ENCODE data around the gene LRGUK.
"Not testable (repeated sequence)": the region's sequence is repeated elsewhere in the genome, so short reads cannot be mapped to it uniquely, and the experiment has no call there.

Gene LRGUK

DNA sequence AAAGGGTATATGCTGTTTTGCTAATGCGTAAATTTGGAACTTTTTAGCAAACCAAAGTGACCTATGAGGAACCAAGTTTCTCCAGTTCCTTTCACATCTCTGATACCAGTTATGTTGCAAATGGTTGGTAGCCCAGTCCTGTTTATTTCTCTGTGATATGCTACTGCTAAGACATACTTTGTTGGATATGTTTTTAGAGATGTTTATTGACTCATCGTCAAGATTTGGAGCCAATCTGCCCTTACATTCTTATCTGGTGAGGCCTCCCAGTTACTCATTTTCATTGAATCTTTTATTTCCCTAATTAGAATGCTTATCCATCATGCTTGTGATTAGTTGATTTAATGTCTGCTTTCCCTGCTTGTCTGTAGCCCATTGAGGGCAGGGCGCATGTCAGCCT is 58.9 kb downstream of the LRGUK start:
- DNase-seq (ENCODE audit: low read depth): no peak

DNA sequence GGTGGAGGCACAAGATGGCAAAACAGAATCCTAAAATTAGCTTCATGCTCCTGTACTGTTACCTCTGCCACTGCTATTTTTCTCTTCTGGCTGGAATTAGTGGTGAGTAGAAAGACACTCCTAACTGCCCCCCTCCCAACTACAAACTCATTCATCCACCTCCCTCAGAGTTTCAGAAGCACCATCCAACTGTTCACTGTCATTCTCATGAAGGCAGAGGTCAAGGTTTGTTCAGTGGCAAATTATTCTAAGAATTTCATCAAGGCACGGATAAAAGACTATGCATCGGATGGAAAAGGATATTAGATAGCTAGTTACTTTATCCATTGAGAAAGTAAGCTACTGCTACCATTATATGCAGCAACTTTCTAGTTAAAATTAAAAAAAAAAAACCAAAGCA is 59.7 kb downstream of the LRGUK start:
- DNase-seq (ENCODE audit: low read depth): no peak

DNA sequence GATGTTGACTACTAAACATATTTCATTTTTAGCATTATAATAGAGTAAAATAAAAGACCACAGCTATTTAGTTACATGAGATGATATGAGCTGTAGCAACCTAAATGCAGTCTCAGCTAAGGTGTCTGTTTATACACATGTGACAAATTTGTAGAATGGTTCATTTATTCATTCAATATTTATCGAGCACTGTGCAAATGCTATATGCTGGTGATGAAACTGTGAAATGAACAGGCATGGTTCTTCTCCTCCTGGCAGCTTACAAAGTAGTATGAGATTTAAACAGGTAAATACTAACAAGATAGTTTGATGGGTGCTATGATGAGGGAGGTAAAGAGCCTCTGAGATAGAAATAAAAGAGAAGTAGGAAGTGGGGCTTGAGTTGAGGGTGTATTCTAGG is 60.8 kb downstream of the LRGUK start:
- no peak for DNase-seq (ENCODE audit: low read depth)

DNA sequence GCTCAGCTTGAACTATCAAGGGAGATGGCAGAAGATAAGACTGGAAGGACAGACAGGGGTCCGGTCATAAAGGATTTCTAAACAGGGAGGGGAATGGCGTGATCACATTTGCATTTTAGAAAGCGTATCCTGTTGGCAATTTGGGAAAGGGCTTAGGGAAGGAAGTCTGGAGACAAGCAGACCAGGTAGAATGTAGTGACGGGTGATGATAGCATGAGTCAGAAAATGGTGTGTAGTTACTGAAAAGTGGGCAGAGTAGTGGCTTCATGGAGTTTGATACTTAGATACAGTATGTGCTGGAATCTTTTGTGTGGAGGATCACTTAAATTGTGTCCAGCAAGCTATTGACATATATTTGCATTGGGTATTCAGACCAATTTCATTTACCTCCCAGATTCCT is 61.2 kb downstream of the LRGUK start:
- DNase-seq (ENCODE audit: low read depth): no peak

DNA sequence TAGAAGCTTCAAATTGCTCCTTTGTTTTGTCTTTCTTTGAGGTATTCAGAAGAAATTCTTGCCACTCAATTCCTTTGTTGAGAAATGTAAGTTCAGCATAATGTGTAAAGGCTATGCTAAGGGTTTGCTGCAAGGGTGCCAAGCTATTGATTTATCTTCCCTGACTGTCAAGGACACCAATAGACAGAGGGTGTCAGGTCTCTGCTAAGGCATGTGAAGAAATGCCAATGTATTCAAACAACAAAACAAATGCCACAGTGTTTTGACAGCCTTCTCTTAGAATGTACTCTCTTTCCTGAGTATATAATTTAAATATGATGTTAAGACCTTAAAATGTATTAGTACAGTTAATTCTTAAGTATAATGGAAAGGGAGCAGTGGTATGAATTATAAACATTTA is 62.4 kb downstream of the LRGUK start:
- DNase-seq (ENCODE audit: low read depth): no peak

DNA sequence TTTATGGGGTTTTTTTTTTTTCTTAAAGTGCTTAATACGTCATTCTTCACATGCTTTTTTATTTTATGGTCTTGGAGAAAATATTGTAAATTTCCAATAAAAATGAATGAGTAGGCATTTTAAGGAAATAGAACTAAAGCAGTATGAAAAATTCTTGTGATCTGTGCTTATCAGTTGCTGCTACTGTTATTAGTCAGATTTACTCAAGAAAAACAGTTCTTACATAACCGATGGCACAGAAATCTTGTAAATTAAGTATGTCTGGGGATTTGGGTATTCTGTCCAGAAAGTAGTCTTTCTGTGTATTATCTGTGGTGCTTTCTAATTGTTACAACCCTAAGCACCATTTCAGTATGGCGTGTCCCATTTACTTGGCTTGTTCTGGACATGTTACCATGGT is 64.7 kb downstream of the LRGUK start:
- no peak for DNase-seq (ENCODE audit: low read depth)

DNA sequence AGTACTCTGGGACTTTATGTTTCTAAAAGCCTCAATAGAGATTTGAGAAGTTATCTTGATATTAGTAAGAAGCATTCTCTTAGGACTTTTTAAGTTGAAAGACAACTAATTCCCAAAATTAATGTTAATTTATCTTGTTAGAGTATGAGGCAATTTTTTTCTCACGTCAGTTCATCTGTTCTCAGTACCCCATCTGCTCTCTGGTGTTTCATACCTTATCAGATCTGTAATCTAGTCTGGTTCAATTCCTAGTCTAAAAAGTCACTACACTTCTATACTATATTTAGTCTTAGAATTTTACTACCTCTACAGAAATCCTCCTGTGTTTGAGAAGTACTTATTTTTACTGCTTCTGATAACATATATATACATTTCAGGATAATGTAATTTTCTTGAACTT is 66.1 kb downstream of the LRGUK start:
- no peak for DNase-seq (ENCODE audit: low read depth)

DNA sequence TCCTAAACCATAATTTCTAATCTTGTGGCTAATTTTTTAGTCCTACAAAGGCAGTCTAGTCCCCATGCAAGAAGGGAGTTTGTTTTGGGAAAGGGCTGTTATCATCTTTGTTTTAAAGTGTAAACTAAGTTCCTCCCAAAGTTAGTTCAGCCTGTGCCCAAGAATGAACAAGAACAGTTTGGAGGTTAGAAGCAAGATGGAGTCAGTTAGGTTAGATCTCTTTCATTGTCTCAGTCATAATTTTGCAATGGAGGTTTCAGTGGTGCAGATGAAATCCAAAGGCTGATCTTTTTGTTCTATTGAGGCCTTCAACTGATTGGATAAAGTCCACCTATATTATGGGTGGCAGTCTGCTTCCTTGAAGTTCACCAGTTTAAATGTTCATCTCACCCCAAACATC is 68.1 kb downstream of the LRGUK start:
- DNase-seq (ENCODE audit: low read depth): no peak

DNA sequence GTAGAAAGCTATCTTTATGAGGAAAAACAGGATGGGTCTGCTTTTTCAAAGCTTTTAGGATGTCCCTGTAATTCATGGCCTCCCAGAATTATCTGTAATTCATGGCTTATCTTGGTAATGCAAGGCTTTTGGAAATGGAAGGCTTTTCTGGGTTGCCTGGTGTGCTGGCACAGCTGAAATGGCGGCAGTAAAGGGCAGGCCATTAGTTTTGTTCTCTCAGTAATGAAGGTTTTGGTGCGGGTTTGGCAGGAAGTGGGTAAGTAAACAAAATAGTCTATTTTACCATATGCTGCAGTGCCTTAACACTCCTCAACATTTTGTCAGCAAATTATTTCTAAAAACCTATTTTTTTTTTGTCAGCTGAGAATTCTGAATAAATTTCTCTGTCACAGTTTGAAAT is 69.3 kb downstream of the LRGUK start:
- no peak for DNase-seq (ENCODE audit: low read depth)

DNA sequence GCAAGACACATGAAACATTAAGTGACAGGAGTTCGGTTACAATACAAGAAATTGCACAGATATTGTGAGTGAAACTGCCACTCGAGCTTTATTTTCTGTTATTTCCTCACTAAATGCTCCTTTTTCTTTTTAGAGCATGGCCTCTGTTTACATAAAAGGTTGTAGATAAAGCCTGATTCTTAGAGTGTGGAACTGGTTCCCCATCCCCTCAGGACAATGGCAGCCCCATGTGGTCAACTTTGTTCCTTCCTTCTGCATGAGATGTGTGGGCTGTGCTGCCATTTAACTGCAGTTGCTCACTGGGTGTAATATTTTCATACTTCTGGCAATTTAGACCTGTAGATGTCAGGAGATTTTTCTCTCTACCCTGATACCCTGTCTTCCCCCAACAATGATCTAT is 70.2 kb downstream of the LRGUK start:
- DNase-seq (ENCODE audit: low read depth): no peak

DNA sequence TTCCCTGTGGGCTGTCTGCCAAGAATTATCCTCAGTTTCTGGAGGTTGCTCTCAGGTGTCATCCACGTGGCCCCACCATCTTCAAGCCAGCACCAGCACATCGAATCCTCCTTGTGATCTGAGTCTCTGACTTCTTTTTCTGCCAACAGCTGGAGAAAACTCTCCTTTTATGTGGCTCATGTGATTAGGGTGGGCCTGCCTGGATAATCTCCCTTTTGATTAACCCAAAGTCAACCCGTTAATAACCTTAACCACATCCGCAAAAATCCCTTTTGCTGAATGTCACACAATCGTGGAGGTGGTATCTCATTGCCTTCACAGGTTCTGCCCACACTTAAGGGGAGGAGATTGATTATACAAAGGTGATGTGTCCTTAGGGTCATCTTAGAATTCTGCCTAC is 73.8 kb downstream of the LRGUK start:
- DNase-seq (ENCODE audit: low read depth): no peak

DNA sequence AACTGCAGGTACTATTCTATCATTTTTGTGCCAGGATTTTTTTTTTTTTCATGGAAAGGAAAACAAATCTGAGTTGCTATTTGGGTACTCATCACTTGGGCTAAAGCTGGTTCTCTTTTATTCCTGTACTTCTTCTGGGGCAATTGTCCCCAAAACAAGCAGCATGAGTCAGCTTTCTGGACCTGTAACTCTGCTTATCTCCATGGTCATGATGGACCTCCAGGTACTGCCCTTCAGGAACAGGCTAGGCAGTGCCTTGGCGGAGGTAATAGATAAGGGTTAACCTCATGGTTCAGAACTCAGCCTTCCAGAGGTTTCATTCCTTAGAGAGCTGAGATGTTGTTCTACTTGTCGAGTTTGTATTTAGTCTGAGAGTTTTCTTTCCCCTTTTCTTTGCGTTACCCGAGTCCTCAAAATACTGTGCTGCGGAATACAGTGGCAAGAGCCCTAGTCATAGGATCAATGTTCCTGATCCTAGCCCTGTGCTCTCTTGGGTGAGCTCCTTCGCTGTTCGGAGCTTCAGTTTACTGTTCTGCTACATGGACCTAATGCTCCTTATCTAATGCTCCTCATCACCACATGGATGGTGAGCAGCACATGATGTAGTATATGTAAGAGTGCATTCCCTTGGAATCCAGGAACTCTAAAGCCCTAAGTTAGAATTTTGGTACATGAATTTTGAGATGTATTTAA is 74.6 kb downstream of the LRGUK start:
- no peak for DNase-seq (ENCODE audit: low read depth)

DNA sequence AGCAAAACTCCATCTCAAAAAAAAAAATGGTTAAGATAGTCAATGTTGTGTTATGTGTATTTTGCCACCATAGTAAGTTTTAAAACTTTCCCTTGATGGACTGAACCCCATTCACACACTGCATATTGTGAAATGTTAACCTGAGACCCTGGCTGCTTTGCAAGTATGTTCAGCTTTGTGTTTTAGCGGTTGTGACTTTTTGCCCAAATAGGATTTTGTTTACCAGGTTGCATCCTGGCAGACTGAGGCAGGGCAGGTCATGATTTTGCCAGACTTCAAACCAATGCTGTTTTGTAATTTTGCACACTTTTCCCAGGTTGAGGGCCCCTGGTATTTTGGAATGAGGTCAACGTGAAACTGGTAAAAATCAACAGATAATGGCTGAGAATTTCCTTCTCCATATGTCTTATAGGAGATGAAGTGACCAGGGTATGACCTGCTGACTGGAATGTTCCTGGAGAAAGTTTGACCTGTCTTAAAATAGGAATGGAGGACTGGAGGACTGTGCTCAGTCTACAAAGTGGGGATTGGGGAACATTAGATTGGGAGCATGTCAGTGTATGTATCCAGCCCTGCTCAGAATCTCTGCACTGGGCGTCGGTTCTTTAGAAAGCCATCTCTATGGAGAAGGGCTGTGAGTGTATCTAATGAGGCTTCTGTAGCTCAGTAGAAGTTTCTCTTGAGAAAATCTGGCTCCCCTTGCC is 76.2 kb downstream of the LRGUK start:
- DNase-seq (ENCODE audit: low read depth): no peak

DNA sequence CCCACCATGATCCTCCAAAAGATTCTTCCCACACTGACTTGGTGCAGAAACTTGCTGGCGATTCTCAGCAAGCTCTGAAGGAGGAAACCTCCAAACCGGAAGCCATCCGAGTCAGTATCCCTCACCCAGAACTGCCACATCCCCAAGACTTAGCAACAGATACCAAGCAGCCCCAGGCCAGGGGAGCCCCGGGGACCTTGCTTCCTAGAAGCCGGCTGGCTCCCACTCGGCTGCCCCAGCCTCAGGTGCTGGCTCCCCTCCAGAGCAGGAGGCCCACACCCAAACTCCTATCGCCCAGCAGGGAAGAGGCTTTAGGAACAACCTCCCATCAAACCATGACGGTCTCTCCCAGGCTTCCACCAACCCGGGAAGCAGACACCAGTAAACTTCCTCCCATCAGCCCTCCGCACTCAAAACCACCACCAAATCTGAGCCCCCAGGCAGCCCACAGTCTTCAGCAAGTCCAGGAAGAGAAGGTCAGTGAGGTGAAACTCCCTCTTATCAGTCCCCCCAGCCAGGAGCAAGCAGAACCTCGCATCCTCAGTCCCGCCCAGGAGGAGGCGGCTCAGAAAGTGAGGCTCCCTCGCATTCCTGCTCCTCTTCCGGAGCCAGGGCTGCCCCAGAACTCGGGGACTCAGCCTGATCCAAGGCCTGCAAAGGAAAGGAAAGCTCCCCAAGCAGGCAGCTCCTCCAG is 82.3 kb downstream of the LRGUK start:
- no peak for DNase-seq (ENCODE audit: low read depth)

DNA sequence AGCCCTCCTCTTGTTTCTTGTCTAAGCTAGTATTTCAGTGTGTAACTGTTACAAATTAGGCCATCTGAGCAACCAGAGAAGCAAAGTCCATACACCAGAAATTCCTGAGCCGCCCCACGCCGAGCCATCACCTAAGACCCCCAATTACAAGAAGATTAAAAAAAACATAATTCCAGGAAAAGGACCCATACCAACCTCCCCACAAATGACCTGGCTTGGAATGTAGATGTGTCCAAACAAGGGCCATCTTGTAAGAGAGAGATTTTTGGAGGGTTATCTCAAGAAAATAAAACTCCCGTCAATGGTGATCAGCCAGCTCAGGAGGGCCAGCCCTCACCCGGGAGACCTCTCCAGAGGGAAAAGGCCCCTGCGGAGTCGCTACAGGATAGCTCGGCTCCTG is 83.1 kb downstream of the LRGUK start:
- DNase-seq (ENCODE audit: low read depth): no peak

DNA sequence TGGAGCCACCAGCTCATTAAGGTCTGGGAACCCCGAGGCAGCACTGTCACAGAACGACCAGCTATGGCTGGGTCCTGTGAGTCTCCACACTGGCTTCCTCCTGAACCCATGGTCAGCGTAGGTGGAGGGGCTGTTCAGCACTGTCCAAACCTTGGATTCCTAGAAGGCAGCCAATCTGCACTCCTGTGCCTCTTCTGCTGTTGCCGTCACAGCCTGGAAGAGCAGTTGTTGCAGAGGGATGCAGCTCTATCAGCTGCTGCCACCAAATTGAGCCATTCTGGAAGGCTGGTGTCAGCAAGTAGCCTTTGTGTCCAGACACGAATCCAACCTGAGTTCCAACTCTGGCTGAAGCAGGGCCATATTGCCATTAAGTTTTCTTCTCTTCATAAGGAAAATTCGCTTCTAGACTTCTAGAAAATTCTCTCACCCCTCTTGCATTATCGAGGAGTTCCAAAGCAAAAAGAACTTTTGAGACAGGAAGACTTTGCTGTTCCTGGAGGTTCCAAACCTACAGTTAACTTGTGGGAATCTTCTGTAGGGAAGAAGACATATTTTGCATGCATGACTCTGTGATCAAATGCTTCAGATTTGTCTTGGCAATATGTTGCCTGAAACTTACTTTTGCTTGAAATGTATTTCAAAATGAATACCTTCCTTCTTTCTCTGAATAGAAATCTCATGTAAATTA is 84.0 kb downstream of the LRGUK start:
- no peak for DNase-seq (ENCODE audit: low read depth)

DNA sequence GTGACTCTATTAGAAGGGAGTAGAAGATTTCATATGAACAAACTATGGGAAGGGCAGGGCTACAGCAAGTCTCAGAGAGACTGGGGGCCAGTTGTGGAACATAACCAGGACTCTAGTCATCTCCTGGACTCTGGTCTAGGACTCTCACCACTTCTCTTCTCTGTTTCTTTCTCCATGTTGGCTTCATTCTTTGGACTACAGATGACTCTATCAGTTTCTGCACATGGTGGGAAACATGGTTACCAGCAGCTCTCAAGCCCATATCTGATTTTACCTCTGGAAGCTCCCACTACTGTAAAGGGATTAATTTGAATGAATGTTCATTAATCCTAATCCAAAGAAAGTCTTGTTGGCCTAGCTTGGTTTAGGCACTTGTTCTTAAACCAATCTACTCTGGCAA is 84.7 kb downstream of the LRGUK start:
- DNase-seq (ENCODE audit: low read depth): no peak

DNA sequence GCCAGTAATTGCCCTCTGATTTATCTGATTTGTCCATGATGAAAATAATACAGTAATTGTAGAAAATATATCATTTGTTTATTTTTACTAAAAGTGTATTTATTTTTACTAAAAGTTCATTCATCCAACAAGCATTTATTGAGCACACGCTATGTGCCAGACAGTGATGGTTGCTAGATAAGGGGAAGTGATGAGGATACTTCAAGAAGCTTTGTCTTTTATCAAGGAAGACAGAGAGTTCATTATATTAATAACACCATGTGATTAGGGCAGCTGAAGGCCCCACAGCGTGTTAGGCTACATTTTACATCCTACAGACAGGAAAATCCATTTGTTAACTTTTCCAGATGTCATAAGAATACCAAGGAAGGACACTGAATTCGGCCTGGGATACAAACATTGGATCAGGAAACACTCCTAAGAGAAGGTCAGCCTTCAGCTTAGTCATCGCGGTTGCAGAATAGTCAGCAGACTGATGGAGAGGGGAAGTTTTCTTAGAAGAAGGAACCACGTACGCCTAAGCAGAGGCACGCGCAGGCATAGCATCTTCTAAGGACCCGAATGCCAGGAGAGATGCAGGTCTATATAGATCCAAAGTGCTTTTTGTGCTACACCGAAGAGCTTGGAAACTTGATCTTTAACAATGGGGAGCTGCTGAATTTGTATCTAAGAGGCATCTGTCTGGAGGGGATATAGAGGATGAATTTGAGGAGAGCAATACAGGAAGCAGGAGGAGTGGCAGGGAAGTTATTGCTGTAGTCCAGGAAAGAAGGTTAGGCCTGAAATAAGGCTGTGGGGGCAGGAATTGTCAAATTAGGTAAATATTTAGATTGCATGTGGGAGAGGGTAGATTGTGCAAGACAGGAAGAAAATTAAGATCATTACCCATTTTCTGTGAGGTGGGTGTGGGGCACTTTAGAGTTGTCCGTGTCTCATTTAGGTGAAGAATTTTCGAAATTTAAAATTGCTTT is 85.7 kb downstream of the LRGUK start:
- no peak for DNase-seq (ENCODE audit: low read depth)

DNA sequence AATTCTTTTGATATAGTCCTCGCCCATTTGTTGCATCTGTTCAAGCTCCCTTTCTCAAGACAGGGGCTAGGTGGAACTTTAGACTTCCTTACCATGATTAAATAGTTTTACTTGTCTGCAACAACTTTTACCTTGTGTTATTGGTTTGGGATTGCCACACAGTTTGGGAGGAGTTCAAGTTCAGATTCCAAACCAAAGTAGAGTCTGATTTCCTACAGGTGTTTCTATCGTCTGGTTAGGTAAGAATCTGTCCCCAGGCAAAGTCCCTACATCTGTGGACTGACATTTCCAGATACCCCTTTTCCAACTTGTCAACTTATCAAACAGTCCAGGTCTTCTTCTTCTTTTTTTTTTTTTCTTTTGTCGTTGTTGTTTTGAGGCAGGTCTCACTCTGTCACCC is 93.1 kb downstream of the LRGUK start:
- DNase-seq (ENCODE audit: low read depth): no peak

DNA sequence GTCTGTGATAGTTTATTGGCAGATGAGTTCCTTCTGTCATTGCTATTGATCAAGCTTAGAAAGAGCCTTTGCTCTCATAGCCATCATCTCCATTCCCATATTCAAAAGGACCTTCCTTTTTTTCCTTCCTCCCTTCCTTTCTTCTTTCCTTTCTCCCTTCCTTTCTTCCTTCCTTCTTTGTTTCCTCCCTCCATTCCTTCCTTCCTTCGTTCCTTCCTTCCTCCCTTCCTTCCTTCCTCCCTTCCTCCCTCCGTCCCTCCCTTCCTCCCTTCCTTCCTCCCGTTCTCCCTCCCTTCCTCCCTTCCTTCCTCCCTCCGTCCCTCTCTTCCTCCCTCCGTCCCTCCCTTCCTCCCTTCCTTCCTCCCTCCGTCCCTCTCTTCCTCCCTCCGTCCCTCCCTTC is 104.2 kb downstream of the LRGUK start:
- not testable (repeated sequence) for DNase-seq (ENCODE audit: low read depth)

DNA sequence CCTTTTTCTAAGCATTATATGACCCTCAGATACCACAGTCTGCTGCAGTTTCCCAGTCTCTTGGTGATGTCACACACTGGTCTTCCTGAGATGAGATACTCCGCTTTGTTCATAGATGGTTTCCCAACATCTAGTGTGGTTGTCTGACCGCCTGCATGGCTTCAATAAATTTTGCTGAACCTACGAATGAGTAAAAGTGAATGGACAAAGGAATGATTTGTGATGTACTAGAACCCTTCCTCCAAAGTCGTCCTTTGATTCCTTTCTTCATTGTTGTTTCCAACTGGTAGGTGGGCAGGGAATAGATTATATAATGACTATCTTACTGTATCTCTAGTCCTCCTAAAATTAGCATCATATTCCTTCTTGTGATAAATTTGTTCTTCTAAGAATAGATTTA is 107.1 kb downstream of the LRGUK start:
- DNase-seq (ENCODE audit: low read depth): no peak

DNA sequence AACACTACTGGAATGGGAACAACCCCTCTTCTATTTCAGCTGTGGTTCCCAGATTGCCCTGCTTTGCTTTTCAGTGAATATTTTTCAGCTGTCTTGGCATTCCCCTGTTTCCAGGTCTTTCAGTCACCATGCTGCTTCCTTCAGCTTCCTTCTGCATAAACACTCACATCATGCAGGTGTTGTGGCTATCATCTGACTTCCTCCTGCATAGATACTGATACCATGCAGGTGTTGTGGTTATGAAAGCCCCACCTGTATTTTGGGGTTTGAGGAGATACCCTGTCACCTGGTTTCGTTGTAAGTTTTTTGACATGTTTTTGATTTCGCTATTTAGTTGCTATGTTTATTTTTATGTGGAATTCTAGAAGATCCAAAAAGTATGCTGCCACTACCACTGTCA is 118.1 kb downstream of the LRGUK start:
- DNase-seq (ENCODE audit: low read depth): no peak

Measured in activated T-cell treated with anti-CD3 and anti-CD28 coated beads for 24 hours (primary cell).